Omental fat pad (tissue), 4 donors: ENCODE results near the gene MRPS15. TPM values are rescaled to one million over a fixed set of nuclear protein-coding genes. Genes with fewer than 3 reads are reported as not detected.
"Not testable (repeated sequence)": the region's sequence is repeated elsewhere in the genome, so short reads cannot be mapped to it uniquely, and the experiment has no call there.

Source experiments
- ATAC-seq: fragments of 150-250 bp; one replicate; pipeline ENCODE4 v1.9.1; 2016; ENCODE audit warnings: mild to moderate bottlenecking, moderate library complexity; ENCODE audit not compliant: low FRiP score
- DNase-seq: peaks from one replicate; pipeline ENCODE4 v3.0.0-alpha.2; 2019; ENCODE audit warnings: low spot score
- total RNA-seq, 4 donors: library from RNA; depleted of rRNA; stranded (reverse); fragments of >200 nt; gene quantifications; one replicate each; pipeline ENCODE4 v1.1.0, GENCODE V29; 2016
- TF ChIP-seq, protein P1 (sequence below), 3 donors: fragments of 450-650 bp; IDR thresholded peaks; one replicate each; pipeline ENCODE4 v1.5.1; 2016 to 2017; ENCODE audit warnings: antibody characterized with exemption in 3 of 3, mild to moderate bottlenecking in 3 of 3, moderate library complexity in 2 of 3

Gene MRPS15
- total RNA-seq, 4 donors from 2014 or later: 57.3 to 79.2 (median 71.7) TPM

DNA sequence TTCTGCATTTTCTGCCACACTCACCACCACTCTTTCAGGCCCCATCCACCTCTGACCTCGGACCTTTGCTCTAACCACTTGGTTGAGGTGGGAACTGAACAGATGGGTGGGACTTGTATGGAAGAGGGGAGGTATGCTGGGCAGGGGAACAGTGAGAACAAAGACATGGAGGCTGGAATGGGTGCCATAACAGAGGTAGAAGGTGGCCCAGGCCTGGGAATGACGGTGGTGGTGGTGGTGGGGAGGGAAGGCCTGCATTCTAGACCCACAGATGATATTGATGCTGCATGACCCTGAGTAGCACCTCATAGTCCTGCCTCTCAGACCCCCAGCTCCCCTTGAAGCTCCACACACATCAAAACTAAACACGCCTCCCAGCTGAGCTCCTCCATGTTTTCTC lies 23.7 kb upstream of the MRPS15 start:
- no peak for DNase-seq
- TF ChIP-seq, protein P1, sequence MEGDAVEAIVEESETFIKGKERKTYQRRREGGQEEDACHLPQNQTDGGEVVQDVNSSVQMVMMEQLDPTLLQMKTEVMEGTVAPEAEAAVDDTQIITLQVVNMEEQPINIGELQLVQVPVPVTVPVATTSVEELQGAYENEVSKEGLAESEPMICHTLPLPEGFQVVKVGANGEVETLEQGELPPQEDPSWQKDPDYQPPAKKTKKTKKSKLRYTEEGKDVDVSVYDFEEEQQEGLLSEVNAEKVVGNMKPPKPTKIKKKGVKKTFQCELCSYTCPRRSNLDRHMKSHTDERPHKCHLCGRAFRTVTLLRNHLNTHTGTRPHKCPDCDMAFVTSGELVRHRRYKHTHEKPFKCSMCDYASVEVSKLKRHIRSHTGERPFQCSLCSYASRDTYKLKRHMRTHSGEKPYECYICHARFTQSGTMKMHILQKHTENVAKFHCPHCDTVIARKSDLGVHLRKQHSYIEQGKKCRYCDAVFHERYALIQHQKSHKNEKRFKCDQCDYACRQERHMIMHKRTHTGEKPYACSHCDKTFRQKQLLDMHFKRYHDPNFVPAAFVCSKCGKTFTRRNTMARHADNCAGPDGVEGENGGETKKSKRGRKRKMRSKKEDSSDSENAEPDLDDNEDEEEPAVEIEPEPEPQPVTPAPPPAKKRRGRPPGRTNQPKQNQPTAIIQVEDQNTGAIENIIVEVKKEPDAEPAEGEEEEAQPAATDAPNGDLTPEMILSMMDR (IDR thresholded peaks at IDR 0.05): no peak
- no peak for ATAC-seq

DNA sequence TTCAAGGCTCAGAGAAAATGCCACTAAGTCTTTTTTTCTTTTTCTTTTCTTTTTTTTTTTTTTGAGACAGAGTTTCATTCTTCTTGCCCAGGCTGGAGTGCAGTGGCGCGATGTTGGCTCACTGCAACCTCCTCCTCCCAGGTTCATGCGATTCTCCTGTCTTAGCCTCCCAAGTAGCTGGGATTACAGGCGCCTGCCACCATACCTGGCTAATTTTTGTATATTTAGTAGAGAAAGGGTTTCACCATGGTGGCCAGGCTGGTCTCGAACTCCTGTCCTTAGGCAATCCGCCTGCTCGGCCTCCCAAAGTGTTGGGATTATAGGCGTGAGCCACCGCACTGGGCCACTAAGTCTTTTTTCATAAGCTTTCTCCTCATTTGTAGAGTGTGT lies 23.1 kb upstream of the MRPS15 start:
- ATAC-seq, DNase-seq: not testable (repeated sequence)

DNA sequence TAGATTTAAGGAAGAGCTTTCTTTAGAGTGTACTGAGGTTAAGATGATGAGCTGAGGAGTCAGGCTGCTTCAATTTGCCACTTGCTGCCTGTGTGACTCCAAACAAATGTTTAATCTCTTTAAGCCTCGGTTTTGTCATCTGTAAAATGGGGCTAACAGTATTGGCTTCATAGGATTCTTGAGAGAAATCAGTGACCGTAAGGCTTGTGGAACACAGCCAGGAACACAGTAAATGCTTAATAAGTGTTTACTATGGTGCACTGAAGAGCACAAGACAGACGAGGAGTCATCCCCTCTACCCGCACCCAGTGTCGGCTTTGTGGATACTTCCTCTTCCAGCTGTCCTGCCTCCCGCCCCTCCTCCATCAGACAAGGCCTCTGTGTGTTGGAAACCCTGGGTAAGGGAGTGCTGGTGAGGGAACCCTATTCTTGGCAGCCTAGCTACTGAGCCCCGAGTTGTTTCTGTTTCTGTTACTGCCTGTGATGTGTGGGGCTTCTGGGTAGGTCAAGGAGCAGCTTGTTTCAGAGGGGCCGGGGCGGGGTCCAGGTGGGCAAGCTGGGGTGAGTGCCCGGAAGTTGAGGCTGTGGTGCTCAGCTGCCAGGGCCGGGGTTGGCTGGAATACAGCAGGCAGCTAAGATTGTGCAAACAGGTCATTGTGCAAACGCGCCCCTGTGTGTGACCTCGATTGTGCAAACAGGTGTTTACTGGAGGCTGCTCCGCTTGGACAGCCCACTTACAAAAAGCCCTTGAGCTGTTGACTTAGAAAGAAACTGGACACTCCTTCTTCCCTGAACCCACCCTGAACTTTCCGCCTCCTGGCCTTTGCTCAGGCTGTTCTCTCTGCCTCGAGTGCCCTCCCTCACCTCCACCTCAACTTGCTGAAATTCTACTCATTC lies 22.5 kb upstream of the MRPS15 start:
- peak; percentile 82 for ATAC-seq

DNA sequence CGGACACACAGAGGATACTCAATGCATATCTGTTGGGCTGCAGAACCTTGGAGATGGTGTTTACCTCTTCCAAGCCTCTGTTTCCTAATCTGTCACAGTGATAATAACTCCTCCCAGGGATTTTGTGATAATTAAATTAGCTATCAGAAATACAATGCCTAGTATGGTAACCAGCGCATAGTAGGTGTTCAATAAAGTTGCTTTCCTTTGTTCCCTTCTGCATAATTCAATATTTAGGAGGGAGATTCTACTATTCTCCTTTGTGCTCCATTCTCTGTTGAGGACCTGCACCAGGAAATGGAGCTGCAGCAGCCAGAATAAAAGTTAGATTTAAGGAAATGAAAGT lies 21.9 kb upstream of the MRPS15 start:
- no peak for ATAC-seq
- DNase-seq: no peak
- TF ChIP-seq, protein P1 (IDR thresholded peaks at IDR 0.05): no peak

More for the DNA sequence above, 22.5 kb upstream of the MRPS15 start:
- DNase-seq: peak; percentile 45
- TF ChIP-seq, protein P1 (IDR thresholded peaks at IDR 0.05): no peak

DNA sequence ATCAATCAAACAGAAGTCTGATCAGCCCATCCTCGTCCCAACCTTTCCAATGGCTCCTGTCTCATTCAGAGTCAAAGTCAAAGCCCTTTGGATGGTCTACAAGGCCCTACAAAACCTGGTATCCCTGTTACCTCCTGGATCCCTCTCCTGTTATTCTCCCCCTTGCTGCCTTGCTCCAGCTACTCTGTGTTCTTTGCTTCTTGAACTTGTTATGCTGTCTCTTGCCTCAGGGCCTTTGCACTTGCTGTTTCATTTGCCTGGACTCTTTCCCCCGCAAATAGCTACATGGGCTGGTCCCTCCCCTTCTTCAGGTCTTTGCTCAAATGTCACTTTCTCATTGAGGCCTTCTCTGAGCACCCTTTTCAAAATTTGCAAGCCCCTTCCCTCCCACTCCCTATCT lies 19.9 kb upstream of the MRPS15 start:
- DNase-seq (no peak), ATAC-seq (no peak)
- TF ChIP-seq, protein P1 (IDR thresholded peaks at IDR 0.05): no peak

DNA sequence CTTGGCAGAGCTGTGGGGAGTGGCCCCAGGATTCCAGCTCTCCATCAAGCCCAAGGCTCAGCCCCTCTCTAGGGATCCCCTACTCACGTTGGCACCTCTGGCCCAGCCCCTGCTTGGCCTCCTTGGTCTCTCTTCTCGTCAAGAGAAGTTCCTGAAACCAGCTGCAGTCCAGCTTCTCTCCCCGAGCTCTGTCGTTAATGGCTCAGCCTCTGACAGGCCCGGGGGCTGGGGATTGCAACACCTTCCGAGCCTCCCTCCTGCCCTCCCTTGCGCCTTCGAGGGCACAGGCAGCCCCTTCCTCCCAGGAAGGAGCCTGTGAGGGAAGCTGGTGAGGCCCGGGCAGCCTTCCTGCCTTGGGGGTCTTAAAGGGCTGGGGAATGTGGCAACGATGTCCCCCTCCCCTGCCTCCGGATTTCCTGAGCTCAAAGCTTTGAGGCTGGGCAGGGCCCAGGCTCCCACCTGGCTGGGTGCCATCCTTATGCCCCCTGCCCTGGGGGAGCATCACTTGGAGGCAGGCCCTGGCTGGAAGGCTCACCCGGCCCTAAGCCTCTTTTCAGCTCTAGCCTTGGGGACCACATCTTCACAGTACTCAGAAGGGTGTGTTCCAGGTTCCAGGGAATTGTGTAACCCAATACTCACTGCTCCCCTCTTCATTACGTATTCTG lies 18.7 kb upstream of the MRPS15 start, which contains the start of gene CSF3R:
Gene CSF3R (minus strand): TSS at position 190 of the 665 bp plus-strand sequence. CDS start 3,417 bp downstream, outside the sequence.
- TF ChIP-seq, protein P1 (IDR thresholded peaks at IDR 0.05): no peak
- DNase-seq (no peak), ATAC-seq (no peak)

DNA sequence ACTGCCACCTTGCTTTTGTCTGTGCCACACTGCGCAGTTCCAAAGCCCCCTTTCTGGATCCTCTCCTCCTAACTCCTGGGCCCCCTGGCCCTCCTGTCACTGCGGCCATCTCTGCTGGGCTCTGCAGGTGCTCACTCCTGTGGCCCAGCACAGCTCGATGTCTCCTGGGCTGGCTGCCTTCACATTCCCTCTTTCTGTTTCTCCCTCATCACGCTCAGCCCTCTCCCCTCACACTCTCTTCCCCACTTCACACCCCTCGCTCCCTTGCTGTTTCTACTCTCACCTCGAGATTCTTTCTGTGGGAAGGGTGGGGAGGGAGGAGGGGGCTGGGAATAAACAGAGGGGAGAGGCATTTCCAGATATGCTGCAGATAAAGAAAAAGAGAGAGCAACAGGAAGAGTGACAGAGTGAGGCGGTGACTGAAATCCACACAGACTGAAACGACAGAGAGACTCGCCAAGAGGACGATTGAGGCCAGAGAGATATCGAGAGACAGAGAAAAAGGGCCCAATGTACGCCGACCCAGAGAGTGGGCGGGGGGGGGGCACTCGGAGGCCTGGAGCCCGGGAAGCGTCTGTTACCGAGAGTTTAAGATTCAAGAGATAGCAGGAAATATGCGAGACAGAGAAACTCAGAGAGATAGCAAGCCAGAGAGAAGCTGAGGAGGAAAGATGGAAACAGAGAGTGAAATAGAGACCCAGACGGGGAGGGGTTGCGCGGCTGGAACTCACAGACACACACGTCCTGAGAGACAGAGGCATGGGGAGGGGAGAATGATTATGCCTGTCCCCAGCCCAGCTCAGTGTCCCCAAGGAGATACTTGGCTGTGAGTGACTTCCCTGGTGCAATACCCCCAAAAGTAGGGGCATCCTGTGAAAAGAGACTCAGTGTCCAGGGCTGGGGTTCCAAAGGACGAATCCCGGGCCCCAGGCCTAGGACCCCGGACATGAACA lies 17.9 kb upstream of the MRPS15 start:
- DNase-seq (no peak), ATAC-seq (no peak)
- TF ChIP-seq, protein P1 (IDR thresholded peaks at IDR 0.05): no peak
